Mammary microvascular endothelial cell (primary cell): ENCODE measurements around the gene SNAPC3. TPM values are rescaled to one million over a fixed set of nuclear protein-coding genes. Genes with fewer than 3 reads are reported as not detected.

ENCODE experiments used
- total RNA-seq: library from RNA; depleted of rRNA; stranded (reverse); fragments of >200 nt; gene quantifications from 2 replicates; pipeline ENCODE4 v1.2.3, GENCODE V29; 2015

SNAPC3 gene
- 21.4 and 21.5 TPM in 2 replicates for total RNA-seq

GRCh38 chr9:15422372-15423230 lies at the start of gene SNAPC3:
TSS of gene SNAPC3 (plus strand) at chr9:15422876. CDS start at chr9:15422880, 4 bp downstream.

GRCh38 chr9:15510789-15511575 lies 88.3 kb downstream of the SNAPC3 start, which contains the start of gene PSIP1:
TSS of gene PSIP1 (minus strand) at chr9:15510970. CDS start at chr9:15510188, 782 bp downstream.

Other genes with a start within 250 kb of the SNAPC3 start
- gene TTC39B, start 115.7 kb upstream of the SNAPC3 start, total RNA-seq: 3.0 and 5.1 TPM in 2 replicates
- gene PSIP1, start 88.1 kb downstream of the SNAPC3 start, total RNA-seq: 44.6 and 48.1 TPM in 2 replicates
- 0.93 and 0.94 TPM in 2 replicates for gene CCDC171, start 130.2 kb downstream of the SNAPC3 start, total RNA-seq